HT-29 (cell line): ENCODE measurements around the gene PAK5. TPM values are rescaled to one million over a fixed set of nuclear protein-coding genes. Genes with fewer than 3 reads are reported as not detected.

Source experiments
- DNase-seq: peaks from one replicate; pipeline ENCODE4 v3.0.0-alpha.2; 2015; ENCODE audit warnings: low spot score
- total RNA-seq: library from RNA; depleted of rRNA; stranded (reverse); fragments of >200 nt; shearing (Covaris generic); gene quantifications from 2 replicates; pipeline ENCODE4 v1.2.3, GENCODE V29; 2014

PAK5 gene
- total RNA-seq, 1 experiment from 2014 or later: not detected

DNA sequence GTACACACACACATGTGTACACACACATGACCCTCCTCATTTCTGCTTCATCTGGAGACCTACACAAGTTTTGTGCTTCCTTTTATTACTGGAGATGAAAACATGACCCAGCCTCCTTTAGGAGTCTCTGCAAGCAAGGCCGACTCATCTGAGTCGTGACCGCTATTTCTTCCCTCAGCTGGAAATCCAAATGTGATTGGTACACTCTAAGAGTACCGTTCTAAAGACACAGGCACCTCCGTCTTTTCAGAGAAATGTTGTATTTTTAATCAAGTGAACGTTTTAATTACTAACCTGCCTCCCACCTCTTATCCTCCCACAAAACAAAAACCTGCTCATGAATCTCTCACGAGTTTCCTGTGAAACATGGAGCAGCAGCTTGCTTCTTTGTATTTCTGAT, 261.5 kb downstream of the PAK5 start:
- no peak for DNase-seq

DNA sequence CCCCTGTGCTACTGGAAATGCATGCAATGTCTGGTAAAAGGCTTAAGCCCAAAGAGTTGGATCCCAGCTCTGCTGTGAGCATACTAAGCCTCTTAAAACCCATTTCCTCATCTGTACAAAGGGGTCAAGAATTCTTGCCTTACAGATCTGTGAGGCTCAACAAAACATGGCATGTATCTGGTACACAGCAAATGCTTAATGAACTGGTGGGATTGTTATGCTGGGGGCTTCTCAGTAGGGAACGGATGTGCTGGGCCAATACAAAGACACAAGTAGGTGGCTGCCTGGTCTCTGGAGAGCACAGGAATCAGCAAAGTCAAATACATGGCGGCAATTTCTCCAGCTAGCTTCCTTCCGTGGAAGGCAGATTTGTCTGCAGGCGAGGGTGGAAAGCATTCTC, 262.2 kb downstream of the PAK5 start:
- no peak for DNase-seq

DNA sequence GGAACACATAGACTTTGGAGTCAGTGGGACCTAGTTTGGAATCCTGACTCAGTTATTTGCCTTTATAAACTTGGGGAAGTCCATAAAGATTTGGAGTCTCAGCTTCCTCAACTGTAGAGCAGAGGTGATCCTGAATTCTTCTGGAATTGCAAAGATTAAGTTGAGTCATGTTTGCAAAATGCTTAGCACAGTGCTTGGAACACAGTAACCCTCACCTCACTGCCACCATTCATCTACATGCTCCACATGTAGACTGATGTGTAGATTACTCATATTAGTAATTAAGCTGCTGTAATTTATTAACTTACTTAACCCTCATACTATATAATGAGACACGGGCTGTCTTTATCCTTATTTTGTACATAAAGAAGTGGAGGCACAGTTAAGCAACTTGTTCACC, 263.0 kb downstream of the PAK5 start:
- no peak for DNase-seq

DNA sequence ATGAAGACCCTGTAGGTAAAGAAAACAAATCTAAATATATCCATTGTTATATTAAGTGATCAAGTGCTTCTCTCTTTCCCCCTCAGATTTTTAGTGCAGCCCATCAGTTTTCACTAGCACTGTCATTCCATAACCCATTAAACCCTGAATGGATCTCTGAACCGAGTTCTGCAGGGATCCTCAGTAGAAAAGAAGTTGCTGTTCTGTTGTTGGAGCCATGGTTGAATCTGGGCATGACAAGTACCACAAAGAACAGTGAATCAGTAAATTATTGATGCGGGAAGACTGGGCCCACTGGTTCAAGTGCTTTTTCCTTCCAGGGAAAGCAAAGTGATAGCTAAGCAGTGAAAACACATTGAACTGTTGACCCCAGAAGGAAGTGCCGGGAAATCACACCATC, 264.1 kb downstream of the PAK5 start:
- no peak for DNase-seq

DNA sequence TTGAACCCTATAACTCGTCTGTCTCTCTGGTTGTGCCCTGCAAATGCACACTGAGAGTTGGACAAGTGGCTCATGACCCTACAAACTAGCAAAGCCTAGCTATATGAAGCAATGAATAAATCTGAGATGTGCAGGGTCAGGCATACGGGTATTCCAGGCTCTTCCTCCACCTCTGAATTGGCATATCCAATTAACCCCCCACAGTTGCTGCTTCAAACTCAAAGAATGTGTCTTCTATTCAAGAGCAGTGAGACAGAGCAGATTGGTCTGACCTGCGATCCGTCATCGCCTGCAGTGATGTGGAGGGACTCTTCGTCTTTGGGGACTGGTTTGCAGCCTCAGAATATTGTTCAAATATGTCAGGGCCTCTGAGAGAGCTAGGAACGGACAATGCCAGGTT, 264.7 kb downstream of the PAK5 start:
- no peak for DNase-seq

DNA sequence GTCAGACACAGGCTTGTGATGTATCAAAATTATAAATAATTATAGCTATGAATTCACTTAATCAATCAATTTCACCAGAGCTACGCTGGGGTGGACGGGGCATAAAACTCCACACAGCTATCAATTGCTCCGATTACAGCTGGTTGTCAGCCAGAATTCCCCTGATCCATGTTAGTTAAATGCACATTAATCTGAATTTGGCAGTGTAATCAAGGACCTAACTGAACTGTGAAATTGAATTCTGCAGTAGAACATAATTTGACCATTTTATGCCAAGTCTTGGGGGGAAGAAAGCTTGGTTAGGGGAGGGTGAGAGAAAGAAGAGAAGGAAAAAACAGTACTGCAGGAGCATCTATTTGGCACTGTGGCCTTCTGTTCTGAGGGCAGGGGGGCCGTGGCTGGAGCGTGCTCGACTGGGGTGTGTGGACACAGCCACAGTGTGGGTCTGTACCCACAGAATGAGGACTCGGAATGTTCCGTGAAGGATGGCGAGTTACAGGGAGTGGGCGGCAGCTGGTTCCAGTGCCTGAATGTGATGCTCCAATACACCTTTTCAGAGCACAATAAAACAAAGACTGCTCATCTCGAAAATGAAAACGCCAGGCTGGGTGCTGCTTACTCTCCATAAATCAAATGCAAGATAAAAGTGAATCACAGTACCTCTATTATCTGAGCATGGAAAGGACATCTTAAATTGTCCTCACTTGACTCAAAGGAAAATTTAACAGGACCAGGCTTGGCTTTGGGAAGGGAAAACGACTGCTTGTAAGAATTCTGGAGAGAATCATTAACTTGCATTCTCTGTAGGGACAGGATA, 265.3 kb downstream of the PAK5 start:
- no peak for DNase-seq

DNA sequence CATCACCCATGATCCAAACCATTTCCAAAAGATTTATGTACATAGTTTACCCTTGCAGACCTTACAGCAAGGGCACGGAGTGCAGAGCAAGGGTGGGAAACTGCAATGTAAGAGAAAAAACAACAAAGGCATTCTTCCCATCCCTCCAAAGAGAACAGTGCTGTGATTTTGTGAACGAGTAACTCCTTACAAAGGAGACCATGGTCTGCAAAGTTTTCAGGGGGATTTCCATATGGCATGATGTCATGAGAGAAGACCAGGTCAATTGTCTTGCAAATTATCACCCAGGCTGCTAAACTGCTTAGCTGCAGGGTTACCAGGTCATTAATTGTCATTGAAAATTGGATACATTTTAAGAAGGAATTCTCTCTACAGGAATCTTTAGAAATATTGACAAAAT, 266.2 kb downstream of the PAK5 start:
- DNase-seq: no peak

DNA sequence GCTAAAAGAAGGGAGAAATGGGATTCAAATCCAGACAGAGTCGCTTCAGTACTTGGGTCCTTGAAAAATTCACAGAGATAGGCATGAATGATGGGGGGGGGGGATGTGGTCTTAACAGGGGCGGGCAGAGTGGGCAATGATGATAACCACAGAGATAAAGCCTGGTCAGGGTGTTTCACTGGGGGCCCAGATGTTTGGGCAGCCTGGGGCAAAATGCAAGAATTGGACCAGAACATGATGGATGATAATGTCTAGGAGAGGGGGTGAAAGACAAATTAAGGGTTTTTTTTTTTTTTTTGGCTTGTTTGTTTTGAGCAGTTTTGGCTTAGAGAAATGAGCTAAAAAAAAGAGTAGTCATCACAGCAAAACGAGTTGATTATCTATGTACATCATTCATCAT, 267.1 kb downstream of the PAK5 start:
- DNase-seq: no peak

DNA sequence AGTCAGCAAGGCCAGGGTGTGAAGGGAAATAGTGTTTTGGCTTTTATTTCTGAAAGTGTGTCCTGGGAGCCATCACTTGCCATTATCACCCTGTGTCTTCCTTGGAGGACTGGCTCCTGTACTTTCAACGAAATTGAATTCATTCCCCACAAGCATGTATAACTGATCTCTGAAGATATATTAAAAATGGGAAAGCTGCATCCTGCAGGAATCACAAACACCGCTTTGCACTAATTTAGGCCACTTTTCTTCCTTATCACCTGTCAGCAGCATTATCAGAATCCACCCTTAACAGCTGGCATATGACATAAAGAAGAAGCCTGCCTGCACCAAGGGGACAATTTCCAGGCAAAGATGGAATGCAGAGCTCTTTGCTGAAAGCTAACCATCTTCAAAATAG, 268.3 kb downstream of the PAK5 start:
- DNase-seq: no peak

DNA sequence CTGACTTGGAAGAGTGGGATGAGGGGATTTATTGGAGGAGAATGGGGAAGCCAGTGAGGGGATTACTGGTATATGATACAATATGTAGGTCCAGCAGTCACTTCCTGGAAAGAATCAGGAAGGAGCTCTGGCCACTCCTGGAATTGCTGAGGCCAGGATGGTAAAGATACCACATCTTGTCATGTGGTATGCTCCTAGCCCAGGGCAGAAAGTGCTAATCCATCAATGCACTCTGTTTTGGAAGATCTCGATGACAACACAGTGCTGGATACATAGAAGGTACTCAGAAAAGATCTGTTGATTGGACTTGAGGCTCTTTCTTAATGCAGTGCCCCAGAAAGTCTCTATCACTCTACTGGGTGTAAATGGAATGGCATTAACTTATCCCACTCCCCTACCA, 271.9 kb downstream of the PAK5 start:
- no peak for DNase-seq

DNA sequence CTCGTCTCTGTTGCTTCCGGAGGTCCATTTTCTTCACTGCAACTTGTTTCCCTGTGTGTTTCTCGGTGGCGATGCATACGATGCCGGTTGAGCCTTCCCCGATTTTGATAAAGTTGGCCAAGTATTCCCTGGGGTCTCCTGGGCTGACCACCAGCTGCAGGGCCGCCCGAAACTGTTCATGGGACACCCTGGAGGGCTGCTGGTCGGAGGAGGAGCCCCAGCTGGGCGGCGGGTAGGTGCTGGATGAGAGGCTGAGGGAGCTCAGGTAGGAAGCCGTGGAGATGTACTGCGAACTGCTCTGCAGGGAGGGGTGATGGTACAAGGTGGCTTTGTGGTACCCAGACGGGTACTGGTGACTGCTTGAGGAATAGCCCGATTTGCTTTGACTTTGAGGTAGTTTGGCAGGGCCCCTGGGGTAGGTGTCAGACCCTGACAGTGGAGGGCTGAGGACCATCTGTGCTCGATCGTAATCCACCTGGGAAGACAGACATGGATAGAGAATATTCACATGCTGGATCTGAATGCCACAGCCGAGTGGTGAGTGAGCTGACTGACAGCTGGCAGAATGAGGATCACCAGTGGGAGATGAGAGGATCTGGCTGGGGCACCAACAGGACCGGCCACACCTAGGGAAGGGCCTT, 272.8 kb downstream of the PAK5 start:
- no peak for DNase-seq

DNA sequence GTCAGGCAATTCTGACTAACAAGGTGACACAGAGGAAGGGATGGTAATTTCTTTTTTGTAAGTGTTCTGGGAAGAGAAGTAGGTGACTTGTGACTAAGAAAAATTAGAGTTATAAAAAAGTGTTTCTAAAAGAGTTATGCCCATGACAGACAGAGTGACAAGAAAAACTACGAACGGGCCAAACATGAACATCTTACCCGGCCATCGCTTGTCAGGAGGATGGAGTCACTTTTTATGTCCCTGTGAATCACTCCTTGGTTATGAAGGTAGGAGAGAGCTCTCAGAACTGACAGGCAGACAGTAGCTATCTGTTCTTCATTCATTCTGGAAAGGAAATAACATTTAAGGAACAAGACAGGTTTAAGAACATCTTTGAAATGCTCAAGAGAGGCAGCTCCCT, 281.5 kb downstream of the PAK5 start:
- DNase-seq: no peak

DNA sequence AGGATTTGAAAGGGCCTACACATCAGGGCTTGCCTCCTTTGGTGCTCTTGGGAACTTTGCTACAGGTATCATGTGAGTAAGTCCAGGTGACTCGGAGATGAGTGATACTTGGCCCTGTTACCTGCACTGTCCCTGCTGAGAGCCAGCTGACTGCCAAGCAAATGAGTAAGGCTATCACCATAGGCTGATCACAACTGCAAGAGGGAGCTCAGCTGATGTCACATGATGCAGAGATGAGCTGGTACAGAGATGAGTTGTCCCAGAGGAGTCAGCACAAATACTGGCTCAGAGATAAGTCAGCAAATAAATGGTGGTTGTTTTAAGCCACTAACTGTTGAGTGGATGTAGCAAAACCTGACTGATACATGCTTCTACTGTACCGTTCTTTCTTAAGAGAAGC, 283.1 kb downstream of the PAK5 start:
- DNase-seq: no peak

DNA sequence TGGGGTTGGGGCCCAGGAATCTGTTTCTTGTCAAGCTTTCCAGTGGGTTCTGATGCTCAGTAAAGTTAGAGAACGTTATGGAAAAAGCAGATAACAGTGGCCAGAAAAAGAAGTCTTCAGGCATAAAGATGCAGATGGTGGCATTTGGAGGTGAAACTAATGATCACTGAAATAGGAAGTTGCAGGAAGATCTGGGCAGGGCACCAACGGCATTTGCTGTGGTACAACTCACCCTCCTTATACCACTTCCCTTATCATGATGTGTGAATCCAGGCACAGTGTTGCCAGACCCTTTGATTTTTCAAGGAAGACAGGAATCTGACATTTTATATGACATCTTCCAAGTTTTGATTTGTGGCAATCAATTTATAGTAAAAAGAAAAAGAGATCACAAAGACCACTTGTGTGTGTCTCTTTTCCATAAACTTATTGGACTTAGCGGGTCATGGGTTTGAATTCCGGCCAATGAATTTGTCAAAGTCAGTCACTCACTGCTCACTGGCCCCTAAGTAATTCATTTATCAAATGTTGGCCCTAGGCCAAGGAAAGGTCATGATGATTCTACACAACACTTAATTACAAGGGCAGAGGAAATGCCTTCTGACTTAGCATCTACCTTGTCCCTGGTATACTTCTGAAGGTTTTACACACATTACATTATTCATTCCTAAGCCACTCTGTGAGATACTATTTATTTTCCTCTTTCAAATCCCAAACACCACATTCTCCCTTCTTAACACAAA, 286.9 kb downstream of the PAK5 start:
- peak; percentile 7 for DNase-seq

DNA sequence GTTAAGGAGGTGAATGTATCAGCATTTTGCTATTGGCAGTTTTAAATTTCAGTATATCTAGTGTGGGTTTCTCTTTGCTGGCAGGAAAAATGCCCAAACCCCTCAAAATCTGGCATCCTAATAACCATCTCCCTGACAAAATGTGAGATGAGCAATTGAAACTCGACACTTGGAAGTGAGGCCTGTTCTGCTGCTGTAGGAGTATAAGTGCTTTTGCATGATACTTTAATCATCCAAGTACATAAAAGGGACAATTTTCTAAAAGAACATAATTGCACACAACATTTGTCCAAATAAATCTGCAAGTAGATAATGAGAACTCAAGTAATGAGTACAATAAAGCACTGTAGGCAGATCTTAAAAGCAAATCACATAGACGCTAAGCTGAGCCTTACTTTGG, 288.0 kb downstream of the PAK5 start:
- DNase-seq: no peak

DNA sequence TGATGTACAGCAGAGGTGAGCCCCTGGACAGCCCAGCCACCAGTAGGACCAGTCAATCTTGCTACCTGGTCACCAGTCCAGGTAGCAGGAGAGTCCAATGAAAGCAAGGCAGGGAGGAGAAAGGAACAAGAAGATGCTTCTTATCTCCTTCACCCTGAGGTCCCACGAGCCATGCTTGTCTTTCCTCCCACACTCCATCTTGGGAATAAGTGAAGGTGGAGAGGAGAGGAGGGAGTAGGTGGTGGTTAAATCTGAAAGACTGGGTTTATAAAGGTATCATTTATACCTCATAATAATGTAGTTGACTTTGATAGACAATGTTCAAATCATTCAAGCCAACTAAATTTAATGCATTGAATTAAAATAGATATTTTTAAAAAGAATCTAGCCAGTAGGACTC, 288.6 kb downstream of the PAK5 start:
- no peak for DNase-seq

DNA sequence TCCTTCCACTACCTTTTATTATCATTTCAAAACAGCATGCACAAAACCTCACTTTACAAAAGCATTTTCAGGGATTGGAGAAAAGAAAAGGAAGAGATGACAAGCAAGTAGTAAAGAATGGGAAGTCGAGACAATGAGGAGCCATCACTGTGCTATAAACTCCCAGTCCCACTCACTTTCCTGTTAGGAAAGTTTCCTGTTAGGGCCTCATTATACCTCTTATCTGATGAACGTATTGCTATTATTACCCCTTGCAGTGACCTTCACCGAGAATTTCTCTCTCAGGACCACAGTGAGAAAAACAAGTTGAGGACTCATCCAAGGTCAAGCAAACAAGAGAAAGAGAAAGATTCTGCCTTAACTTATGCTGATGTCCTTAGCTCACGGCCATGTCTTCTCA, 295.7 kb downstream of the PAK5 start:
- no peak for DNase-seq

DNA sequence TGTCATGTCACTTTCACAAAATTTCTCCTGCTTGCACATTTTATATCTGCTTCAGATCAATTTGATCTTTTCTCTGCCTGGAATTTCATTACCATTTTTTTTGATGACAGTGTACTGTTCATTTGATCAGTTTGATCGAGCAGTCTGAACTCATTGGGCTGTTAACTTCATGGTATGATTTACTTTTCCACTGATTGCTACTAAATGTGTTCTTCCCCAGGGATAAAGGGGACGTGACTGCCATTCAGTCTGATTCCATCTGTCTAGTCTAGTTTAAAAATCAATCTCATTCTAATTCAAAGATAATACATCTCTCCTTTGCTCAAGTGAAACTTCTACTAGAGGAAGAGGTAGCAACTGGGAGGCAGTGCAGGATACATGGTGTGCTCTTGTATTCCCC, 303.4 kb downstream of the PAK5 start:
- DNase-seq: no peak

DNA sequence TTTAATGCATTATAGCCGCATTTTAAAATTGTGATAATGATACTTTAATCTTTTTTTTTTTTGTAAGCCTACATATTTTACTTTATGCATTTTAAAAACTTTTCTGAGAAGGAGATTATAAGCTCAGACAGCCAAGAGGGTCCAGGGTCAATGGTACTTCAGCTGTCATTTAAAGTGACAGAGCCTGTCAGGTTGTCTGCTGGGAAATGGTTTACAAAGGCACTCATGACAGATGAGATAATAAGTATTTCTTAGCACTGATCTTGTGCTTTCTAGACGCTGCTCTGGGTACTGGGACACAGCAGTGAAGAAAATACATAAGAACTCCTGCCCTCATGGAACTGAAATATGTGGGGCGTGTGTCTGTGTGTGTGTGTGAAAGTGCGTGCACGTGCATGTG, 304.9 kb downstream of the PAK5 start:
- DNase-seq: no peak

DNA sequence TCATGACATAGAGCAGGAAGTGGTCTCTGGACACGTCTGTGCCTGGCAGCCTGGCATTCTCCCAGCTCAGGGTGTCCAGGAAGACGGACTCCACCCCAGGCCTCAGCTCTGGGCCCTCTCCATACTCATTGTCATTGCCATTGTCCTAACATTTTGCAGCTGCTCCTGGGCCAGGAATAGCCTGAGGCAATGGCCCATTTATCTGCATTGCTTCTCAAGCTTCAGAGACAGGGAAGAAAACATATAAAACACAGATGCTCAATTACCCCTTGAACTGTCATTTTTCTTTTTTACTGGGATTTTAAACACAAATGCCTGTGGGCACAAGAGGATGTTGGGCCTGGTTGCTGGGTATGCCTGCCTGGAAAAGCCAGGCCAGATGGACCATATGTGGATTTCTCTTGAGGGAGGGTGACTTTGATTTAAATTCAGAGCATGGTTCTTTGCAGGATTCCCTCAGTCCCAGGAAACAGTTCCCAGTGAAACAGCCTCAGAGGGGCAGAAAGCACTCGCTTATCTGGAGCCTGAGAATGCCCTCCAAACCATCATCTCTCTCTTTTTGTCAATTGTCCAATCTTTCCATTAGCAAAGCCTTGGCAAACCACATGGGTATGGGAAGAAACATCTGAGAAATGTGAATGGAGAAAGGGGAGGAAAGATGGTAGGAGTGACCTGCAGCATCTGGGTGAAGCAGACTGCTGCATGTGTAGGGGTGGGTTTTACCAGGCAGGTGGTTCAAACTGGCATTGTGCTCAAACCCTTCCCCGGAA, 306.6 kb downstream of the PAK5 start:
- no peak for DNase-seq

DNA sequence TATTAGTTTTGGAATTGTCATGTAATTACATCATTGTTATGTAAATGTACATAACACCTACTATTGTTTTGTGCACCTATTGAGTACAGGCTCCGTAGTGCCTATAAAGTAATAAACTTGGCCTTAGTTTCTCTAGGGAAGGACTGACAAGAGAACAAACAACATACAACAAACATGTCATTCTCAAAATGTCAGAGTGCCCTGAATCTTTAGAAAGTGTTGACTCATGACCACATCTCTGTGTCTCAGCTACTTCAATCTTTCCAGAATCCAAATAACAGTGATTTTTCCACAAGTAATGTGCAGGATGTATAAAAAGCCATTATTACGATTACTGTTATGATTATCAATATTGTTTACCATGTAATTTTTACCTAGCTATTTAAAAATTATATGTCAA, 307.3 kb downstream of the PAK5 start:
- no peak for DNase-seq

DNA sequence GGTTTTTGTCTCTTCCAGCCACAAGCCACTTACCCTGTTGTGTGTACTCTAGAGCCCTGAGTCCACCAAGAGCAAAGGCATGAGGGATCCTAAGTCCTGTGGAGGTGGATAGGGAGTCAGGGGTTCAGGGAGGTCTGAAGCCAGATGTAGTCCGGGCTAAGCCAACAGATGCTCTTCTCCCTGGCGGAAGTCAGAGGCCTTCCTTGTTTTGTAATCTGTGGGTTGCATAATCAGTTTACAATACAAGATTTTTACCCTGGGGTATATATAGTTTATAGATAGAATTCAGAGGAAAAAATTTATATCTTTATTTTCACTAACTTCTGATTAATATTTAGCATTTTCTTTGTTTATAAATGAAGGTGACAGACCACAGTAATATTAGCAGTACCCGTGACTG, 315.2 kb downstream of the PAK5 start:
- DNase-seq: no peak
